ENCODE results near the gene RABL3.
"Not testable (repeated sequence)": the region's sequence is repeated elsewhere in the genome, so short reads cannot be mapped to it uniquely, and the experiment has no call there.

RABL3 gene

GRCh38 chr3:120682095-120682681, 60.1 kb downstream of the RABL3 start, which contains the start of gene HGD:
HGD (minus strand) TSS chr3:120682239; CDS start chr3:120682111, 128 bp downstream.
- no peak for DNase-seq (ENCODE audit: low read depth)

GRCh38 chr3:120681506-120682038, 60.7 kb downstream of the RABL3 start:
- no peak for DNase-seq (ENCODE audit: low read depth)

GRCh38 chr3:120681018-120681417, 61.3 kb downstream of the RABL3 start:
- DNase-seq (ENCODE audit: low read depth), result no peak

DNA sequence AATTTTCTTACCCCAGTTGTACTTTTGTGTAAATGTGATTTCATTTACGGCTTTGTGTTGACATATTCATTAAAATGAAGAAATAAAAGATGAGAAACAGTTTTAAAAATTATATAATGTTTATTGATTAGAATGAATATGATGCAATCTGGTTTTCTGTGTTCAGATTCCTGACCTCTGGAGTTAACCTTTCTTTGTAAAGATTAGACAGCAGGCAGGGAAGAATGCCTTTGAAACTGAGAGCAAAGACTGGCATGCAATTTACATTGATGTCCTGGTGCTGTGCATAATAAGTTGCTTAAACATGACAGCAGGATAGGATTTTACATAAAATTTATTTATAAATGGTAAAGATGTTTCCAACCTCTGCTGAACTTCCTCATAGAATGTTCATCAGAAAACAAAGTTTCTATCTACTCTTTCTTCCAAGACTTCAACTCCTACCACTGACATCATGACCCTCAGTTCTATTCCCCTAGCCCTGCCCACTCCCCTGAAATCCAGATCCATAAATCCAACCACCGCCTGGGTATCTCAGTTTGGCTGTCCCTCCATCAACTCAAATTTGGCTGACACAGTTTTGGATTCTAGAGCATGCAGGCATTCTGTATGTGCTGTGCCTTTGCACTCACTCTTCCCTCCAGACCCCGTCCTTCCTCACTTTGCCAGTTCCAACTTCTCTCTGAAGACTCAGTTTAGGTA, 62.0 kb downstream of the RABL3 start:
- DNase-seq (ENCODE audit: low read depth), result no peak

- no peak for DNase-seq (ENCODE audit: low read depth)
Observed at GRCh38 chr3:120678984-120679383, 63.3 kb downstream of the RABL3 start.

GRCh38 chr3:120678331-120678947, 63.9 kb downstream of the RABL3 start:
- DNase-seq (ENCODE audit: low read depth), result no peak

DNA sequence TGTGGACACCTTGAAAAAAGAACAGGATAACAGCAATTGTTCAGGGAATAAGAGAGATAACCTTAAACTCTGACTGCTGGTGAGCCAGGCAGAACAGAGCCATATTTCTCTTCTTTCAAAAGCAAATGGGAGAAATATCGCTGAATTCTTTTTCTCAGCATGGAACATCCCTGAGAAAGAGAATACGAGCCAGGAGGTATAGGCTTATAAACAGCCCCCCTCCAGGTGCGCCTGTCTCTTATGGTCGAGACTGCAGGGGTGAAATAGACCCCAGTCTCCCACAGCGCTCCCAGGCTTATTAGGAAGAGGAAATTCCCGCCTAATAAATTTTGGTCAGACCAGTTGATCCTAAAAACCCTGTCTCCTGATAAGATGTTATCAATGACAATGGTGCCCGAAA, 65.1 kb downstream of the RABL3 start:
- not testable (repeated sequence) for DNase-seq (ENCODE audit: low read depth)

DNA sequence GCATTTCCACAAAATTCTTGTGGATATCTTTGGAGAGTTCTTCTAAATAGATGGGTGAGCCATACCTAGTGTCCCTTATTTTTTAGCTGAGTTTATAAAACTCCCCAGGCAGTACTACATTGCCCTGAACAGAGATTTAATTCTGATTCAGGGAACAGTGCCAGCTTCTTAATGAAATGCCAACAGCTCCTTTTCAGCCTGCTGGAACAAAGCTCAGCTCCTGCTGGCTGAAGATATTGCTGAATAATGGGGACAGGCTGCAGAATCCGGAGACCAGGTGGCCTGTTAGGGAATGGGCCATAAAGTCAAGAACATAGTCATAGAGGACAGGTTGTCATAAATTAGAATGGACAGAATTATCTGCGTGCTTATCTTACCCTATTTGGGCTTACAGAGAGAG, 69.2 kb downstream of the RABL3 start:
- no peak for DNase-seq (ENCODE audit: low read depth)

- no peak for DNase-seq (ENCODE audit: low read depth)
Observed at GRCh38 chr3:120670576-120670975, 71.7 kb downstream of the RABL3 start.

DNA sequence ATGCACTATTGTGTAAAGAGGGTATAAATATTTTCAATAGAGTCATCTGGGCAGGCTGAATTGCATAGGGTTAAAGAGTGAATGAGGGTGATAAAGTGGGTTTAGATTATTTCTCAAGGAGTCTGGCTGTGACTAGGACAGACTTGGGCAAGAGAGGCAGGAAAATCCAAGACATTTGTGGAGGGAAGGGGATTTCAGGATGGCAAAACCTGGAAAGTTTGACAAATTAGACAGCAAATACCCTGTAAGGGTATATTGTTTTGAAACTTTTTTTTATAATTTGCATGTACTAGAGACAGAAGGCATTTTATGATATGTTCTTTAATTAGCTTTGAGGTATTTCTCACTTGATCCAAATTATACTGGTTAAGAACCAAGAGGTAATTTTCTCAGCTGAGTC, 77.4 kb downstream of the RABL3 start:
- no peak for DNase-seq (ENCODE audit: low read depth)

DNA sequence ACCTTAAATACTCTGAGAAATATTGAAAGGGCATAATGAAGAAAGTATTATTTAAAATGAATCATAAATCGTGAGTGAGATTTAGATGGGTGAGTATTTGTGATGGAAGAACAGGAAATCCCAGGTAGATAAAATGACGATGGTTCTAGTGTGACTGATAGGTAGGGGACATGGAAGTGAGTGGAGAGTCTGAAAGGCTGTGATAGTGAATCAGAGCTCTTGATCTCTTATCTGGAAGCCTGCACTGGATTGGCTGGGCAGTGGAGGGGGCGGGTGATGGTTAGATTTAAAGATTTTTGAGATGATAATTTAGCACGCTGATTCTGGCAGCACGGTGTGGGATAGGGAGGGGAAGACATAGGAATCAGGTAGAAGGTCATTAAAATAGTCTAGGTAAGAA, 80.4 kb downstream of the RABL3 start:
- no peak for DNase-seq (ENCODE audit: low read depth)

- no peak for DNase-seq (ENCODE audit: low read depth)
Observed at GRCh38 chr3:120661106-120661905, 81.0 kb downstream of the RABL3 start.

GRCh38 chr3:120659834-120660233, 82.5 kb downstream of the RABL3 start:
- DNase-seq (ENCODE audit: low read depth), result no peak

DNA sequence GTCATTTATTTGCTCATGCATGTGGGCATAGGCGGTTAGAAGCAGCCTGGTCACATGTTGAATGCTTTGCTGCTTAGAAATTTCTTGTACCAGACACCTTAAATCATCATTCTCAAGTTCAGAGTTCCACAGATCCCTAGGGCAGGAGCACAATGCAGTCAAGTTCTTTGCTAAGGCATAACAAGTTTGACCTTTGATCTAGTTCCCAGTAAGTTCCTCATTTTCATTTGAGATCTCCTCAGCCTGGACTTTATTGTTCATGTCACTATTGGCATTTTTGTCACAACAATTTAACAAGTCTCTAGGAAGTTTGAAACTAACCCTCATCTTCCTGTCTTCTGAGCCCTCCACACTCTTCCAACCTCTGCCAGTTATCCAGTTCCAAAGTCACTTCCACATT, 83.0 kb downstream of the RABL3 start:
- DNase-seq (ENCODE audit: low read depth), result no peak

- no peak for DNase-seq (ENCODE audit: low read depth)
Observed at GRCh38 chr3:120652896-120653545, 89.3 kb downstream of the RABL3 start.

DNA sequence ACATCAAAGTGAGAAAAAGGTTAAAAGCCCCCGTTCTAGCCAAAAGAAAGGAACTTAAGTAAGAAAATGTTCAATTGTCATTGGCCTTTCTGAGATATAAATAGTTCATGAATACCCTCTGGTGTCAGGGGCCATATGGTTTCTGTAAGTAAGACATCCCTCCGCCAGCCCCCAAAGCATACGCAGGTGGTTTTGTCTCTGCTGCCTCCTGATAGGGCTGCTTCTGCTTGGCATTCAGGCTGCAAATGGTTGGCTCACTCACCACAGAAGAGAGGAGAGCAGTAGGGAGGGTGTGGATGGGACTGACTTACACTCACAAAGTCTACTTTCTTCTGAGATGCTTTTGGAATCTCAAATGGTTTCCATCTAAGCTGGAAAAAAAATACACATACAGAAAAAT, 90.0 kb downstream of the RABL3 start:
- no peak for DNase-seq (ENCODE audit: low read depth)

DNA sequence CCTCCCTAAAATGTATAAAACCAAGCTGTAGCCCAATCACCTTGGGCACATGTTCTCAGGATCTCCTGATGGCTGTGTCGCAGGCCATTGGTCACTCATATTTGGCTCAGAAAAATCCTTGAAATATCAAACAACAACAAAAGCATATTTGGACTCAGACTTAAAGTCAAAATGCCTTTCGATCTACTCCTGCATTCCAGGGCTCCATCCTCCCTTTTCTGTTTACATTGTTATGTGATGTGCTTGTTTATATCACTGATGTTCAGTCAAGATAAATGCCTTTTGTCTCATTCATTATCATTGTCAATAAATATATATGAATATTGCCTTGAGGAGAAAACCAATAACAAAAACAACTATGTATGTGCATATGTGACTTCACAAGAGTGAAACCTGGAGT, 92.0 kb downstream of the RABL3 start:
- DNase-seq (ENCODE audit: low read depth), result no peak

DNA sequence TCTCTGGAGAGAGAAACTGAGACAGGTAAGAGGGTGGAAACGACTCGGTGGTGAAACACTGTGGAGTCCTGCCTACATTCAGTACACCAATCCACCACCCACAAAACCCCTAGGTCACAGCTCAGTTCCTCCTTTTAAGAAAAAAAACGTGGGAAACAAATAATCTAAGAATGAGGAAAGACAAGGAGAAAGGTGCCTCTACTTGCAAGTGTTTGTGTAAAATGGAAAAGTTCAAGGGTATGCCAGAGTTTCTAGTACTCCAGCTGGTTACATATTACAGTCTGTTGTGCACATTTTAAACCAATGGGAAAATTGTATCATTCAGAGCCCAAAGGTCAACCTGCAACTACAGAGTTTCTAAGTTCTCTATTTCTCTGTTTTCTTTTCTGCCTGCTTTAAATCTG, 92.5 kb downstream of the RABL3 start:
- DNase-seq (ENCODE audit: low read depth), result no peak

GRCh38 chr3:120648290-120648689, 94.0 kb downstream of the RABL3 start:
- no peak for DNase-seq (ENCODE audit: low read depth)

GRCh38 chr3:120646771-120647432, 95.4 kb downstream of the RABL3 start:
- no peak for DNase-seq (ENCODE audit: low read depth)

DNA sequence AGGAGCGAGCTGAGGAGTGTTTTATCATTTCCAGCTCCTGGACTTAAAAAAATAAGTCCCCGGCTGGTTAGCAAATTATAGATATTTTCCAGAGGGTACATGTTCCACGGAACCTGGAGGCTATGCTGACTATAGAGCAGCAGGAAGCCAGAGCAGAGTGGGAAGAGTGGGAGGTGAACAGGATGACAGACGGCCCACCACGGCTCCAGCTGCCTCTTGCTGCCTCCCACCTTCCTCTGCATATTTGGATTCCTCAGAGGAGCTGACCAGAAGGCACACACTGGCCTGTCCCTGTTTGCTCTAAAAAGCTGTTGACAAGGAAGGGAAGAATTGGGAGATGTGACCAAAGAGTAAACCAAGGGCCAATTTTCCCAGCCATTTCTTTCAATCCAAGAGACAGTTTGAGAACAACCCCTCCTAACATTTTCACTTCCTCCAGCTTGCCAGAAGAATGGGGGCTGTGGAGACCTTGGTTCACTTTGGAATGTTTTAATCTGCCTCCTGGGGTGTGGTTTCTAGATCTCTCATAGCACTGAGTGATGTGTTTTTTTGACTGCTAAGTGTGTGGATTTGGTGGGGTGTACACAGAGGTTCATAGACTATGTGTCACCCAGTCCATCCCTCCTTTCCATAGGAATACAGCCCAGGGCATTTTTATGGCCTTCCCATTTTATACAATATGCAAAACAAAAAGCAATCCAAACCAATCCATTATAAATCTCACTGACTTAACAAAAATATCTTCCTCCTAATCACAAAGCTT, 97.1 kb downstream of the RABL3 start:
- no peak for DNase-seq (ENCODE audit: low read depth)
